Measurements from ENCODE around the gene C1orf167. TPM values are rescaled to one million over a fixed set of nuclear protein-coding genes. Genes with fewer than 3 reads are reported as not detected.

The C1orf167 gene
- total and polyA plus RNA-seq, 8 donors = 0.24 to 14.4 (median 0.64) TPM; not detected in 3

- ATAC-seq = peak; percentile 66
- Histone ChIP-seq H3K9me3 (no peaks in the 10 kb centered on the region), H3K4me1 (peaks cover 11 to 81% of the 10 kb centered on the region in 2 donors), H3K27me3 (no peaks in the 10 kb centered on the region), H3K27ac (peak overlapping the region; percentile 88 to 98), H3K4me3 (peak overlapping the region; percentile 75 to 89), H3K36me3 (no peaks in the 10 kb centered on the region)
- intact Hi-C loops (cut with DNase I) = no loop called here
- no peak for TF ChIP-seq CTCF (IDR thresholded peaks at IDR 0.05)
- DNase-seq = peak in 3 of 4 donors; percentile 64 to 90 (median 70)
These were observed 25.0 kb upstream of the C1orf167 start for GRCh38 chr1:11736746-11737639.

- no peak for TF ChIP-seq CTCF (IDR thresholded peaks at IDR 0.05)
- DNase-seq = no peak
- H3K36me3 ChIP-seq = no peaks in the 10 kb centered on the region
- H3K27me3 ChIP-seq = no peaks in the 10 kb centered on the region
- peak overlapping the region in 1 of 2 donors; percentile 98 for H3K27ac ChIP-seq
- intact Hi-C loops (cut with DNase I) = no loop called here
- no peak for ATAC-seq
- H3K4me3 ChIP-seq = peak overlapping the region in 1 of 2 donors; percentile 75
- no peaks in the 10 kb centered on the region for H3K9me3 ChIP-seq
- H3K4me1 ChIP-seq = peaks cover 11 to 76% of the 10 kb centered on the region in 2 donors
These were observed 23.9 kb upstream of the C1orf167 start for GRCh38 chr1:11738096-11738495.

- H3K27me3 ChIP-seq = no peaks in the 10 kb centered on the region
- H3K4me3 ChIP-seq = peak overlapping the region in 1 of 2 donors; percentile 75
- H3K4me1 ChIP-seq = peaks cover 11 to 76% of the 10 kb centered on the region in 2 donors
- DNase-seq = no peak
- no peaks in the 10 kb centered on the region for H3K9me3 ChIP-seq
- no peak for TF ChIP-seq CTCF (IDR thresholded peaks at IDR 0.05)
- H3K27ac ChIP-seq = peak overlapping the region in 1 of 2 donors; percentile 98
- H3K36me3 ChIP-seq = peaks cover 0 to under 1% of the 10 kb centered on the region in 2 donors
- intact Hi-C loops (cut with DNase I) = no loop called here
- ATAC-seq = no peak
These were observed 23.2 kb upstream of the C1orf167 start for GRCh38 chr1:11738783-11739182.

- H3K36me3 ChIP-seq = peaks cover 0 to 13% of the 10 kb centered on the region in 2 donors
- DNase-seq (no peak), ATAC-seq (no peak)
- H3K27me3 ChIP-seq = no peaks in the 10 kb centered on the region
- H3K9me3 ChIP-seq = no peaks in the 10 kb centered on the region
- intact Hi-C loops (cut with DNase I) = no loop called here
- no peak for TF ChIP-seq CTCF (IDR thresholded peaks at IDR 0.05)
- H3K4me1 ChIP-seq = peaks cover 11 to 73% of the 10 kb centered on the region in 2 donors
- no peak overlapping the region for H3K4me3 ChIP-seq
- H3K27ac ChIP-seq = peak overlapping the region in 1 of 2 donors; percentile 98
These were observed 21.5 kb upstream of the C1orf167 start for GRCh38 chr1:11740258-11741192.
